ENCODE measurements around the gene KDM8. TPM values are rescaled to one million over a fixed set of nuclear protein-coding genes. Genes with fewer than 3 reads are reported as not detected.

The KDM8 gene
- total RNA-seq, 1 experiment from 2014 or later, result 10.9 TPM

- no peaks in the 10 kb centered on the region for H3K27me3 Mint-ChIP-seq (ENCODE audit: low read depth)
- TF ChIP-seq ZNF121 (CRISPR knock-in tag; IDR thresholded peaks at IDR 0.05) (peak; percentile 26; the same call in 1 of the 2 replicates), ATF3 (CRISPR knock-in tag; conservative IDR thresholded peaks at IDR 0.05) (no peak)
- DNase-seq (ENCODE audit: low spot score), result no peak
- H3K4me3 Mint-ChIP-seq, result no peak overlapping the region
- no peak for ATAC-seq
- no peaks in the 10 kb centered on the region for H3K9me3 Mint-ChIP-seq
- ChIA-PET CTCF (interaction anchor here (0.6 to 3.0 kb wide), 6 partner anchors 13 to 1329 kb away, joined by 3 to 11 read pairs (median 6); no protein-coding TSS in a partner anchor), POLR2A (no interaction called here)
- no peaks in the 10 kb centered on the region for H3K36me3 Mint-ChIP-seq
- H3K4me1 Mint-ChIP-seq, result 0 out of 2 replicates have a peak, but pooled peaks cover 2% of the 10 kb centered on the region
- H3K27ac Mint-ChIP-seq, result no peak overlapping the region
Observed at GRCh38 chr16:27221576-27222248, 18.4 kb downstream of the KDM8 start.

GRCh38 chr16:27222249-27223225, 19.2 kb downstream of the KDM8 start:
- Mint-ChIP-seq H3K9me3 (no peaks in the 10 kb centered on the region), H3K4me1 (no peaks in the 10 kb centered on the region), H3K27me3 (ENCODE audit: low read depth) (no peaks in the 10 kb centered on the region), H3K4me3 (no peak overlapping the region), H3K27ac (peak overlapping the region; percentile 15; the same call in 1 of the 2 replicates), H3K36me3 (no peaks in the 10 kb centered on the region)
- ATAC-seq, result no peak
- ChIA-PET POLR2A (interaction anchor here (0.6 kb wide), 1 partner anchor 1013 kb away, joined by 3 read pairs; no protein-coding TSS in a partner anchor), CTCF (interaction anchor here (0.6 to 3.0 kb wide), 5 partner anchors 13 to 327 kb away, joined by 3 to 11 read pairs (median 6); no protein-coding TSS in a partner anchor)
- no peak for DNase-seq (ENCODE audit: low spot score)
- no peak for TF ChIP-seq ATF3 (CRISPR knock-in tag; conservative IDR thresholded peaks at IDR 0.05)
- TF ChIP-seq ZNF232 (CRISPR knock-in tag; IDR thresholded peaks at IDR 0.05), result no peak
- TF ChIP-seq NR1H2 (CRISPR knock-in tag; IDR thresholded peaks at IDR 0.05), result no peak
- no peak for TF ChIP-seq FOXP4 (CRISPR knock-in tag; IDR thresholded peaks at IDR 0.05)
- no peak for TF ChIP-seq ETV6 (CRISPR knock-in tag; IDR thresholded peaks at IDR 0.05)
- TF ChIP-seq ZBTB43 (CRISPR knock-in tag; IDR thresholded peaks at IDR 0.05), result no peak
- TF ChIP-seq USF2 (CRISPR knock-in tag; IDR thresholded peaks at IDR 0.05), result no peak
- no peak for TF ChIP-seq NFYB (CRISPR knock-in tag; conservative IDR thresholded peaks at IDR 0.05; ENCODE audit: low read depth)
- TF ChIP-seq GTF2I (CRISPR knock-in tag; conservative IDR thresholded peaks at IDR 0.05), result no peak
- no peak for TF ChIP-seq E2F5 (CRISPR knock-in tag; IDR thresholded peaks at IDR 0.05)
- no peak for TF ChIP-seq ATF1 (CRISPR knock-in tag; IDR thresholded peaks at IDR 0.05)

- ATAC-seq, result no peak; the same call in 1 of the 2 replicates
- TF ChIP-seq E2F5 (CRISPR knock-in tag; IDR thresholded peaks at IDR 0.05) (no peak), FOXP4 (CRISPR knock-in tag; IDR thresholded peaks at IDR 0.05) (no peak), MYBL2 (CRISPR knock-in tag; IDR thresholded peaks at IDR 0.05) (no peak), JAZF1 (CRISPR knock-in tag; IDR thresholded peaks at IDR 0.05) (no peak), AR (CRISPR knock-in tag; IDR thresholded peaks at IDR 0.05) (no peak), TEAD1 (CRISPR knock-in tag; IDR thresholded peaks at IDR 0.05) (no peak)
Observed at GRCh38 chr16:27223226-27223610, 19.9 kb downstream of the KDM8 start.

More at GRCh38 chr16:27223226-27223610, 19.9 kb downstream of the KDM8 start:
- no peaks in the 10 kb centered on the region for H3K4me1 Mint-ChIP-seq
- DNase-seq (ENCODE audit: low spot score), result no peak
- H3K9me3 Mint-ChIP-seq, result no peaks in the 10 kb centered on the region
- no peaks in the 10 kb centered on the region for H3K36me3 Mint-ChIP-seq
- H3K27ac Mint-ChIP-seq, result no peak overlapping the region
- CTCF ChIA-PET, result interaction anchor here (0.6 to 3.0 kb wide), 4 partner anchors 12 to 328 kb away, joined by 3 to 11 read pairs (median 6); no protein-coding TSS in a partner anchor
- POLR2A ChIA-PET, result interaction anchor here (0.6 kb wide), 1 partner anchor 1012 kb away, joined by 3 read pairs; no protein-coding TSS in a partner anchor
- H3K4me3 Mint-ChIP-seq, result no peak overlapping the region
- H3K27me3 Mint-ChIP-seq (ENCODE audit: low read depth), result no peaks in the 10 kb centered on the region
